Stromal cell of bone marrow (primary cell): ENCODE measurements around the gene MON1A.
"Not testable (repeated sequence)": the region's sequence is repeated elsewhere in the genome, so short reads cannot be mapped to it uniquely, and the experiment has no call there.

ENCODE experiments used
- DNase-seq: peaks from one replicate; pipeline ENCODE4 v3.0.0-alpha.2; 2012; ENCODE audit warnings: low read depth

MON1A gene

GRCh38 chr3:49917806-49918590, 11.6 kb downstream of the MON1A start:
- not testable (repeated sequence) for DNase-seq

DNA sequence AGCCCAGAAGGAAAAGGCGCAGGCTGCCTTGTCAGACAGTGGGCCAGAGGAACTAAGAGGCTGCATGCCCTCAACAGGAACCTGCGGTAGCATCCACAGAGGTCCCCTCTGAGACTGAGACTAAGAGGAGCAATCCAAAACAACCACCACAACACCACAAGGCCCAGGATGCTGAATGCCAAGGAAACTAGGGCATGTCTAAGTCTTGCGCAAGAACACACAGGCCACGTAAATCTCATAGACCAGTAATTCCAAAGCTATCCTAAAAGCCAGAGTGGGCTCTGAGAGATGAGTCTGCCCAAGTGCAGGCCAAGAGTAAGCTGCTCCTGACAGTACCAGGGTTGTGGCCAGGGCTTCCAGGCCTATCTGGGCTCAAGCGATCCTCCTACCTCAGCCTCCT, 12.9 kb downstream of the MON1A start:
- DNase-seq = peak; percentile 70

- DNase-seq = no peak
Measured at GRCh38 chr3:49914906-49915305, 14.7 kb downstream of the MON1A start.

DNA sequence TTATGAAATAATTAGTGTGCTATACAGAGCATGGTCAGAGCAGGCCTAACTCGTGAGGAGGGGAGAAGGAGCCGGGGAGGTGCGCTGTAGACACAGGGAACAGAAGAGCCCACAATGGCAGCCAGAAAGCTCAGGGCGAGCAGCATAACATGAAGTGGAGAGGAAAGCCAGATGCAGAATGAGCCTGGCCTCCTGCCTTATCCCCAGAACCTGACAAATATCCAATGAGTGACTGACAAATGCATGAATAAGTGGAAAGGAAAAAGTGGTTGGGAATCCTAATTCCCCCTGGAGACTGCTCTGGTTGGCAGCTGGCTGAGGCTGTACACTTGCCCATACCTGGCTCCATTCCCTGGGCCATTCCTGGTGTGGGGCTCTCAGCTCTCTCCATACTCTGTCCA, 16.7 kb downstream of the MON1A start:
- DNase-seq = no peak

DNA sequence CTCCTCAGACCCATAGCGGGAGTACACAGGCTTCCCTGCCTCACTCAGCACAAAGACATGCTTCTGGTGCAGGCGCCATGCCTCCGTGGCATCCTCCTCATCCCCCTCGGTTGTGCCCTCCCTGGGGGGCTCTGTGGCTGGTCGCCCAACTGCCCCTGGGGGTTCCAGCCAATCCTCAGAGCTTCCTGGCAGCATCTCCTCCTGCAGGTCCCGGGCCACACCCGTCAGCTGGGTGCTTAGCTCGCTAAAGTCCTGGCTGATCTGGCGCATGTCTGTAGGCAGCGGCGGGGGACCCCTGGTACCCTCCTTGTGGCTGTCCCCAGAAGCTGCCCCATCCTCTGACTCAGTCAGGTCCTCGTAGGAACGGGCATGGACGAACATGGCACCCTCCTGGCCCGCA, 18.0 kb downstream of the MON1A start:
- no peak for DNase-seq

DNA sequence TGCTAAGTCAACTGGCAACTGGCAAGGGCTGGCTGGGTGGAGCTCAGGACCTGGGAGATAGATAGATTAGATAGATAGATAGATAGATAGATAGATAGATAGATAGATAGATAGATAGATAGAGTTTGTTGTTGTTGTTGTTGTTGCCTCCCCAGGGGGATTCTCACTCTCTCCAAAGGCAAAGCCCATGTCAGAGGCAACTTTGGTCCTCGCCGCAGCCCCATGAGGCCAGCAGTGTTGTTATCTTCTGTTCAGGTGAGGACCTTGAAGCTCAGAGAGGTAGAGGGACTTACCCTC, 18.5 kb downstream of the MON1A start:
- no peak for DNase-seq

- no peak for DNase-seq
Measured at GRCh38 chr3:49910409-49911123, 19.0 kb downstream of the MON1A start.

DNA sequence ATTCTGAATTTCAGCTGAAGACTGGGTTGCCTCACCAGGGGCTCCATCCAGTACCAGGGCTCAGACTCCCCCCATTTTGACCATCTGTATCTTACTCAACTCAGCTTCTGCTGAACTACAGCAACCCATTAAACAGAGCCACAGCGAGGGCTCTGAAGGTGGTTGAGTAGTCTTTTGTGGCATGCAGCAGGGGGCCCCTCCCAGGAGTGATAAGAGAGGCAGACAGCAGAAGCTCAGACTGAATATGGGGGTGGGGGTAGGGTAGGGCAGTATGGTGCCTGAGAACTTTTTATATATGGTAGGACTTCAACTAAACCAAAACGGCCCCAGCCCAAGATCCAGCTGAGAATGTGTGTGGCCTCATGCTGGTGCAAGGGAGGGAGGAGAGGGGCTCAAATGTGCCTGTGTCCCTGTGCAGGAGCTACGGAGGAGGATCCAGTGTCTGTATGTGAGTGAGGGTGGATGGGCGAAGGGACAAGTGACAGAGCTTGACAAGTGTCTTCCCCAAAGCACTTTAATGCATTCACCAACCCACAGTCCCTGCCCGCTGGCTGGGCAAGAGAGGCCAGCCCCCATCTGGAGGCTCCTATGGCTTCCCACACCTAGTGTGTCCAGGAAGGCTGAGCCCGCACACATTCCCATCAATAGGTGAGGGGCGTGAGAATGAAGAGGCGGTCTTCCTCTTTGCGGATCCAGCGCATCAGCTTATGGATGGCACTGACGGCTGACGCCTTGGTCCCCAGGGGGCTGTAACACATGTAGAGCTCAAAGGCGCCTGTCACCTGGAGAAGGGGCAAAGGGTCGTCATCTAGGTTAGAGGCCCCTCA, 21.0 kb downstream of the MON1A start:
- no peak for DNase-seq

GRCh38 chr3:49906073-49906743, 23.4 kb downstream of the MON1A start:
- no peak for DNase-seq

GRCh38 chr3:49904448-49904847, 25.2 kb downstream of the MON1A start:
- not testable (repeated sequence) for DNase-seq

DNA sequence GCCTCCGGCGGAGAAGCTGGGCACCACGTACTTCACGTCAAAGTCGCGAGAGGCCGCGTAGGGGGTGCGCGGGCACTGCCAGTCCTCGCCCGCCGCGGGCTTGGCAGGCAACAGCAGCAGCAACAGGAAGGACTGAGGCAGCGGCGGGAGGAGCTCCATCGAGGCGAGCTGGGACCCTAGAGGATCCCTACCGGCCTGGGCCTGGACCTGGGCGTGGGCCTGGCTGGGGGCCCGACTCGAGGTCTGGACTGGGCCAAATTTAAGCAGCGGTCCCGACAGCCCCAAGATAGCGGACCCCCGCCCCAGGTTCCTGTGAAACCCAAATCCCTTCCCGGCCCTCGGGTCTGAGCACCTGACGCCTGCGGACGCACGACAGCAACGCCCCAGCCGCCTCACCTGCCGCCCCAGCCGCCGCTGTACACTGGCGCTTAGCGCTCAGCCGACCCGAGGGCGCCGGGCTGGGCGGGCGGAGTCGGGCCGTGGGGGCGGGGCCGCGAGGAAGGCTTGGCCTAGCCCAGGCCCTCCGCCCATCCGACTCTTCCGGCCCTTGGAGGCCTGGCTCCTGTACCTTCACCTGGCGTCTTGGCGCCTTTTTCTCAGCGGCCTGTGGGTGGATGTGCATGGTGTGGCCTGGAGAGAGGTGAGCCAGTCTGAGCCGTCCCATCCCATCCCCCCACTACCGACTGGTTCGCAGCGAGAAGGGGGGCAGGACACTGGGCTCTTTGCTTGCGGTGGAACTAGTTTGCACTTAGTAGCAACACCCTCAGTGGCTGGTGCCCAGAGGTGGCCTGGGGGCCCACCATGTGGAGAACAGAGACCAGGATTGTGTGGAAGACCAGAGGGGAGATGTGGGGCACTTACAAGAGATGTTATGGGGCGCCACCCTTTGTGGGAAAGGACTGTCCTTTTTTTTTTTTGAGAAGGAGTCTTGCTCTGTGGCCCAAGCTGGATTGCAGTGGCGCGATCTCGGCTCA, 25.9 kb downstream of the MON1A start, which contains the start of gene MST1R:
MST1R (minus strand) TSS at position 423 of the 974 bp plus-strand sequence; CDS start at position 159, 264 bp downstream.
- DNase-seq = no peak

GRCh38 chr3:49902511-49903345, 26.9 kb downstream of the MON1A start:
- DNase-seq = no peak

GRCh38 chr3:49901366-49902339, 28.0 kb downstream of the MON1A start:
- no peak for DNase-seq

DNA sequence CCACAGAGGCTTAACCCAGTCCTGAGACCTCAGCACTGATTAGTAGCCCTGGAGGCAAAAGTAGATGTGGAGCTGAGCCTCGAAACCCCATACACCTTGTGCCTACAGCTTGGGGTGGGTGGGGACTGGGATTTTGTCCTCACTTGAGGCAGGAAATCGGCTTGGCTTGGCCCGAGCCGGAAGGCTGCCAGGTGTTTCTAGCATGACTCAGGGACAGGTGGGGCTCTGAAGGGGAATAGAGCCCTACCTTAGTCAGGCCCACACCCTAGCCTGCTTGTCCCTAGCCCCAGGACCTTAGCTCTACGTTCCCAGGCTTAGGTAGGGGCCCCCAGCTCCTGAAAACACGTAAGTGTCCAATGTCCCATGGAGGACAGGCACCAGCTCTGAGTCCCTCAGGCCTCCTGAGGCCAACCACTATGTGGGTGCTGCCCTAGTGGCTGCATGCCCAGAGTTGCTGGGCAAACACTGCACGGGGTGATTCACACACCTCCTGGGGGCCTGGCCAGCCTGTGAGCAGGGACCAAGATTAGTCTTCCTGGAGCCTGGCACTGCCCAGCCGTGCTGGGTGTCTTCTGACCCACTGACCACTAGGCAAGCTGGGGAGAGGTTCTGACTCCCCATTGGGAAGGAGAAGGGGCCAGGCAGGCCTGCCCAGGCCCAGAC, 29.0 kb downstream of the MON1A start:
- DNase-seq = peak; percentile 29

DNA sequence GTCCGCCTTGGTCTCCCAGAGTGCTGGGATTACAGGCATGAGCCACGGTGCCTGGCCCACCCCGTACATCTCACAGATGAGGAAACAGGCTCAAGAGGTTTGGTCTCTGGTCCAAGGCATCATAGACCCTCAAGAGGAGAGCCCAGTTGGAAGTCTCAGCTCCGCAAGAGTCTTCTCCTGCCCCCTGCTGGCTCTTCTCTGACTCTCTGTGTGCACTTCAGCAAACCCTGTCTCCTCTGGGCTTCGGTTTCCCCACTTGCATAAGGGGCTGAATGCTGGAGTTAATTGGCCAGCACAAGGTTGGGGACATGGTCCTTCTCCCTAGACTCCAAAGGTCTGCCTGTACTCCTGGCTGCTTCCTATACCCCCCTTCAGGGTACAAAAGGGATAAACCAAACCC, 29.8 kb downstream of the MON1A start:
- no peak for DNase-seq

DNA sequence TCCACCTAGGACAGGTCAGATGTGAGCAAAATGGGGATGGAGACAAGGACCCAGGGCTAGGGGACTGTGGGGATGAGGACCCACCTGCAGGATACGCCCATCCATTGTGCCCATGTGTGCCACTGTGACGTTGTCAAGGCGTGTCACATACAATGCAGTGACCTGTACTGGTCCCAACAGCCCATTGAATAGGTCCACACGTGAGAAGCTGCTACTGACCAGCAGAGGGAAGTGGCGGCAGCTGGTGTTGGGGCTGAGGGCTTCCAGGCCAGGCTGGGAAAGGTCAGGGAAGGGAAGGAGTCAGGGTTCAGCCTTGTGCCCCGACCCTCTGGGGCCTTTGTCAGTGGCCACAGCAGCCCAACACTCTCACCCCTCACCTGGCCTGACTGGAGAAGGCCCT, 30.6 kb downstream of the MON1A start:
- DNase-seq = no peak

DNA sequence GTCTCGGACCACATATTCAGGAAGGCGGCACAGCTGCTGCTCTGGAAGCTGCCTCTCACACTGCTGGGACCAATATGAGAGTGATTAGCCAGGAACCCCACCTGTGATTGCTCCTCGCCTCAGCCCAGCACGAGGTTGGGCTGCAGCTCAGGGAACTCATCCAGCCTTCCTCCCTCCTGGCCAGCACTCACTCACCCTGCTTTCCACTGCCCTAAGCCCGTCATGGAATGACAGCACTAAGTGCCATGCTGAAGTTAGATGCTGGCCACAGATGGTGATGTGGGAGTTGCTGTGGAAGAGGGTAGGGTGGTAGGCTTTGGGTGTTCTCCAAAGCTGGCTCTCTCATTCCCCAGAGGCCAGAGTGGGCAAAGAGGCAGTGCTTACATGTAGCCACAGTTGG, 33.3 kb downstream of the MON1A start:
- no peak for DNase-seq

GRCh38 chr3:49895791-49896190, 33.8 kb downstream of the MON1A start:
- no peak for DNase-seq
